GM12874 (cell line): ENCODE results near the gene FMNL2.

Source experiments
- CTCF ChIP-seq: IDR thresholded peaks from 2 replicates; pipeline ENCODE4 v1.5.1; 2011; ENCODE audit warnings: low read depth, mild to moderate bottlenecking, control low read depth, low read length, moderate library complexity; ENCODE audit not compliant: insufficient read depth

Gene FMNL2

GRCh38 chr2:152460567-152460966, 125.6 kb downstream of the FMNL2 start:
- TF ChIP-seq CTCF = no peak

DNA sequence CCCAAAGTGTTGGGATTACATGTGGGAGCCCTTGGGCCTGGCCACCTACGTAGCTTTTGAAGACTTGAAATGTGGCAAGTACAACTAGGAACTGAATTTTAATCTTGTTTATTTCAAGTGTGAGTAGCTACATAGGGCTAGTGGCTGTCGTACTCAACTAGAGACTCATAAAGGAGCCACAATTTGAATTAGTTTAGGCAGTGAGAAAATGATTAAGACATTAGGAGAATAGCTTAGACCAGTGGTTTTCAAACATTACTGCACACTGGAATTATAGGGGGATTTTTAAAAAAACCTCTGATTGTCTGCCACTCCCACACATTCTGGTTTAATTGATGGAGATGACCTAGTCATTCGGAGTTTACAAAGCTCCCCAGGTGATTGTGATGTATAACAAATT, 127.1 kb downstream of the FMNL2 start:
- no peak for TF ChIP-seq CTCF

DNA sequence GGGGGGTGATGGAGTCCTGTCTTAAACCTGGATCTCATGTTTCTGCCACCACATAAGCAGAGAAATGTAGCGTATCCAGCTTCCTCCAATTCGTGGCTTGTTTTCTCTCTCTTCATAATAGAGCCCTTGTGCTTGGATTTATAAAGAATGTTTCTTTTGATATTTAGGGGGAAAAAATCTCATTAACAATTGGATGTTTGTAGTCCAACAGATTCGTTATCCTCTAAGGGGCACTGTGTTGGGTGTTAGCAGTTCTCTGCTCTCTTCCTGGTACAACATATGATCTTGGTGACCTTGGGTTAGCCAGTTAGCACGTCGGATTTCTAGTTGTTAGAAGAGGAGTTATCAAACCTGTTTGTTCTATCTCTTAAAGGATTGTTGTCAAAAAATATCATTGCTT, 127.8 kb downstream of the FMNL2 start:
- TF ChIP-seq CTCF = no peak

GRCh38 chr2:152464851-152465470, 130.0 kb downstream of the FMNL2 start:
- no peak for TF ChIP-seq CTCF

DNA sequence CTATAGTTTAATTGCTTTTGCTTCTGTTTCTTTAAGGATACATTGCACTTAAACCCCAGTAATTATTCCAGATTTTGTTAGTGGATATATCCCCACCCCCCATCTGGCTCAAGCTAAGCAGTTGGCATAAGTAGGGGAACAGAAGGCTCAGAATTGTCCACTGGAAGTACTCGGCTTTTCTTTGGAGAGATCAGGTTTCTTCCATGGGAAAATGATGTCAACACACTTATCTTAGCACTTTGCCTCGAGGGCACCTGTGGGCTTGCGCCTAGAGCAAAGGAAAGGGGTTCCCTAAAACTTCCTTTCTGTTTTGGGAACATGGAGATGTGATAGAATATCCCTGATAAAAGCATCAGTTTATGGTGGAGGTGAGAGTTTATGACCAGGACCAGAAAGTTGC, 130.6 kb downstream of the FMNL2 start:
- TF ChIP-seq CTCF = no peak

DNA sequence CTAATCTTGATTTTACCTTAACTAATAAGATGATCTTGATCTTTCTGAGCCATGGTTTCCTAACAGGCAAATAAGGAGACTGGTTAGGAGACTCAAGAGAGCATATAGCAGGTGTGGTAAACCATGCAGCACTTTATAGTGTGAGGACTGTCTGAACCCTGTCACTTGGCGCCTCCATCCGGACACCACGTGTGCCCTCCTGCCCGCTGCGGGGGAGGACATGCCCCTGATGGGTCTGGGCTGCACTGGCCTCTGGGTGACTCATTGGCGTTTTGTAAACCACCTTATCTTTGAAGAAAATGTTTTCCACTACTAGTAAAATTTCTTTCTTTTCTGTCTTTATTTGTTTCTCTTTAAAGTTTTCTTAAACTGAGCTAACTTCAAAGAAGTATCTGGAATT, 131.1 kb downstream of the FMNL2 start:
- no peak for TF ChIP-seq CTCF

GRCh38 chr2:152466980-152467676, 132.2 kb downstream of the FMNL2 start:
- TF ChIP-seq CTCF = no peak
